GM19240 (cell line): ENCODE data around the gene USP17L26.
"Not testable (repeated sequence)": the region's sequence is repeated elsewhere in the genome, so short reads cannot be mapped to it uniquely, and the experiment has no call there.

ENCODE experiments used
- DNase-seq: peaks from one replicate; pipeline ENCODE4 v3.0.0; 2011; ENCODE audit warnings: low spot score; ENCODE audit not compliant: insufficient read length

Gene USP17L26, protein sequence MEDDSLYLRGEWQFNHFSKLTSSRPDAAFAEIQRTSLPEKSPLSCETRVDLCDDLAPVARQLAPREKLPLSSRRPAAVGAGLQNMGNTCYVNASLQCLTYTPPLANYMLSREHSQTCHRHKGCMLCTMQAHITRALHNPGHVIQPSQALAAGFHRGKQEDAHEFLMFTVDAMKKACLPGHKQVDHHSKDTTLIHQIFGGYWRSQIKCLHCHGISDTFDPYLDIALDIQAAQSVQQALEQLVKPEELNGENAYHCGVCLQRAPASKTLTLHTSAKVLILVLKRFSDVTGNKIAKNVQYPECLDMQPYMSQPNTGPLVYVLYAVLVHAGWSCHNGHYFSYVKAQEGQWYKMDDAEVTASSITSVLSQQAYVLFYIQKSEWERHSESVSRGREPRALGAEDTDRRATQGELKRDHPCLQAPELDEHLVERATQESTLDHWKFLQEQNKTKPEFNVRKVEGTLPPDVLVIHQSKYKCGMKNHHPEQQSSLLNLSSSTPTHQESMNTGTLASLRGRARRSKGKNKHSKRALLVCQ

DNA sequence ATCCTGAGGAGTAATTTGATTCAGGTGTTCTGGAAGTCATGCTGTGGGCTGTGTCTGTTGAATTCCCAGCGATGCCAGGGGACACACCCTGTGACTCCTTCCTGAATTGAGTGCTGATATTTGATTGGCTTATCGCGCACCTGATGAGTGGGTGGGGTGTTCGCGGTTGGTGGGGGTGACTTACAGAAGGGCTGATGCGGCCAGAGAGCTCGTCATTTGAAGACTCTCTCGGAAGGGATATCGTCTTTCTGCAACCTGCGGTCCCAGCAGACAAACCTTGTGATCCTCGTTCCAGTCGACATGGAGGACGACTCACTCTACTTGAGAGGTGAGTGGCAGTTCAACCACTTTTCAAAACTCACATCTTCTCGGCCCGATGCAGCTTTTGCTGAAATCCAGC lies at the start of gene USP17L26:
Gene USP17L26, plus strand, starts transcription at position 301 of the 400 bp plus-strand sequence. Its CDS starts 0 bp downstream, at position 301.
- DNase-seq: not testable (repeated sequence)

DNA sequence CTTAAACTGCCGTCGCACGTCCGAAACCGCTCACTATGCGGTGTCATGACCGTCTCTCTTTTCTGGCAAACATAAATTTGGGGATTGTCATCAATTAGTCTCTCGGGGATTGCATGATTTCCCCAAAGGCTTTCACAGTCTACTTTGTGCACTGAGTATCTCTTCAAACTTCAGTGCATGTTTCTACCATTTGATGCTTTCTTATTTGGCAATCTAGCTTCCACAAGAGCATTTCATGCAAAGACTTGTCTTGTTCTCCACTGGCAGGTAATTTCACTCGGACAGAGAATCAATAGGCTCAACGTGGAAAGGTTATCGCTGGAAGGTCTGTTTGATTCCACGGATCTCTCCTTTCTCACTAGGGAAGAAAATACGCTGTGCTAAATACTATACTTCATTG lies 10.3 kb upstream of the USP17L26 start:
- not testable (repeated sequence) for DNase-seq

DNA sequence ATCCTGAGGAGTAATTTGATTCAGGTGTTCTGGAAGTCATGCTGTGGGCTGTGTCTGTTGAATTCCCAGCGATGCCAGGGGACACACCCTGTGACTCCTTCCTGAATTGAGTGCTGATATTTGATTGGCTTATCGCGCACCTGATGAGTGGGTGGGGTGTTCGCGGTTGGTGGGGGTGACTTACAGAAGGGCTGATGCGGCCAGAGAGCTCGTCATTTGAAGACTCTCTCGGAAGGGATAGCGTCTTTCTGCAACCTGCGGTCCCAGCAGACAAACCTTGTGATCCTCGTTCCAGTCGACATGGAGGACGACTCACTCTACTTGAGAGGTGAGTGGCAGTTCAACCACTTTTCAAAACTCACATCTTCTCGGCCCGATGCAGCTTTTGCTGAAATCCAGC lies 9.6 kb upstream of the USP17L26 start, which contains the start of gene USP17L24:
Gene USP17L24, plus strand, starts transcription at position 301 of the 400 bp plus-strand sequence. Its CDS starts 0 bp downstream, at position 301.
- DNase-seq: not testable (repeated sequence)

DNA sequence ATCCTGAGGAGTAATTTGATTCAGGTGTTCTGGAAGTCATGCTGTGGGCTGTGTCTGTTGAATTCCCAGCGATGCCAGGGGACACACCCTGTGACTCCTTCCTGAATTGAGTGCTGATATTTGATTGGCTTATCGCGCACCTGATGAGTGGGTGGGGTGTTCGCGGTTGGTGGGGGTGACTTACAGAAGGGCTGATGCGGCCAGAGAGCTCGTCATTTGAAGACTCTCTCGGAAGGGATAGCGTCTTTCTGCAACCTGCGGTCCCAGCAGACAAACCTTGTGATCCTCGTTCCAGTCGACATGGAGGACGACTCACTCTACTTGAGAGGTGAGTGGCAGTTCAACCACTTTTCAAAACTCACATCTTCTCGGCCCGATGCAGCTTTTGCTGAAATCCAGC lies 4.8 kb upstream of the USP17L26 start, which contains the start of gene USP17L25:
Gene USP17L25, plus strand, starts transcription at position 301 of the 400 bp plus-strand sequence. Its CDS starts 0 bp downstream, at position 301.
- not testable (repeated sequence) for DNase-seq

DNA sequence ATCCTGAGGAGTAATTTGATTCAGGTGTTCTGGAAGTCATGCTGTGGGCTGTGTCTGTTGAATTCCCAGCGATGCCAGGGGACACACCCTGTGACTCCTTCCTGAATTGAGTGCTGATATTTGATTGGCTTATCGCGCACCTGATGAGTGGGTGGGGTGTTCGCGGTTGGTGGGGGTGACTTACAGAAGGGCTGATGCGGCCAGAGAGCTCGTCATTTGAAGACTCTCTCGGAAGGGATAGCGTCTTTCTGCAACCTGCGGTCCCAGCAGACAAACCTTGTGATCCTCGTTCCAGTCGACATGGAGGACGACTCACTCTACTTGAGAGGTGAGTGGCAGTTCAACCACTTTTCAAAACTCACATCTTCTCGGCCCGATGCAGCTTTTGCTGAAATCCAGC lies 4.6 kb downstream of the USP17L26 start, which contains the start of gene USP17L5:
Gene USP17L5, plus strand, starts transcription at position 301 of the 400 bp plus-strand sequence. Its CDS starts 0 bp downstream, at position 301.
- DNase-seq: not testable (repeated sequence)

DNA sequence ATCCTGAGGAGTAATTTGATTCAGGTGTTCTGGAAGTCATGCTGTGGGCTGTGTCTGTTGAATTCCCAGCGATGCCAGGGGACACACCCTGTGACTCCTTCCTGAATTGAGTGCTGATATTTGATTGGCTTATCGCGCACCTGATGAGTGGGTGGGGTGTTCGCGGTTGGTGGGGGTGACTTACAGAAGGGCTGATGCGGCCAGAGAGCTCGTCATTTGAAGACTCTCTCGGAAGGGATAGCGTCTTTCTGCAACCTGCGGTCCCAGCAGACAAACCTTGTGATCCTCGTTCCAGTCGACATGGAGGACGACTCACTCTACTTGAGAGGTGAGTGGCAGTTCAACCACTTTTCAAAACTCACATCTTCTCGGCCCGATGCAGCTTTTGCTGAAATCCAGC lies 9.4 kb downstream of the USP17L26 start, which contains the start of gene USP17L27:
Gene USP17L27, plus strand, starts transcription at position 301 of the 400 bp plus-strand sequence. Its CDS starts 0 bp downstream, at position 301.
- not testable (repeated sequence) for DNase-seq

DNA sequence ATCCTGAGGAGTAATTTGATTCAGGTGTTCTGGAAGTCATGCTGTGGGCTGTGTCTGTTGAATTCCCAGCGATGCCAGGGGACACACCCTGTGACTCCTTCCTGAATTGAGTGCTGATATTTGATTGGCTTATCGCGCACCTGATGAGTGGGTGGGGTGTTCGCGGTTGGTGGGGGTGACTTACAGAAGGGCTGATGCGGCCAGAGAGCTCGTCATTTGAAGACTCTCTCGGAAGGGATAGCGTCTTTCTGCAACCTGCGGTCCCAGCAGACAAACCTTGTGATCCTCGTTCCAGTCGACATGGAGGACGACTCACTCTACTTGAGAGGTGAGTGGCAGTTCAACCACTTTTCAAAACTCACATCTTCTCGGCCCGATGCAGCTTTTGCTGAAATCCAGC lies 14.1 kb downstream of the USP17L26 start, which contains the start of gene USP17L28:
Gene USP17L28, plus strand, starts transcription at position 301 of the 400 bp plus-strand sequence. Its CDS starts 0 bp downstream, at position 301.
- not testable (repeated sequence) for DNase-seq

DNA sequence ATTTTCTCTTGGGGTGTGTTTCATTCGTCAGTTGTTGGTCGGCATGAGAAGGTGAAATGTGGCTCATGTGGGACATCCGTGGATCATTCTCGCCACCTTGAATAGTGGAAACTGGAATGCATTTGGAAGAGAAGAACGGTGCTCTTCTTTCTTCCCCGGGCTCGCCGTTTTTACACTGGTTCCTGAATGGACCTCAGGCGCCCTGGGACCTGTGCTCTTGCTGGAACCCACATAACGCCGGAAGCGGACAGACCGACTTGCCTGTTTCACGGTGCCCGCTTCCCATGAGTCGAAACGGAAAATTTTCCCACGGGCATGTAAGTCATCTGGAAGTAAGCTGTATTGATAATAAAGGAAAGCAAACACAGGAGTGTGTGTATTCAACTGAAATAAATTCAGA lies 16.4 kb downstream of the USP17L26 start:
- not testable (repeated sequence) for DNase-seq

DNA sequence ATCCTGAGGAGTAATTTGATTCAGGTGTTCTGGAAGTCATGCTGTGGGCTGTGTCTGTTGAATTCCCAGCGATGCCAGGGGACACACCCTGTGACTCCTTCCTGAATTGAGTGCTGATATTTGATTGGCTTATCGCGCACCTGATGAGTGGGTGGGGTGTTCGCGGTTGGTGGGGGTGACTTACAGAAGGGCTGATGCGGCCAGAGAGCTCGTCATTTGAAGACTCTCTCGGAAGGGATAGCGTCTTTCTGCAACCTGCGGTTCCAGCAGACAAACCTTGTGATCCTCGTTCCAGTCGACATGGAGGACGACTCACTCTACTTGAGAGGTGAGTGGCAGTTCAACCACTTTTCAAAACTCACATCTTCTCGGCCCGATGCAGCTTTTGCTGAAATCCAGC lies 18.9 kb downstream of the USP17L26 start, which contains the start of gene USP17L29:
Gene USP17L29, plus strand, starts transcription at position 301 of the 400 bp plus-strand sequence. Its CDS starts 0 bp downstream, at position 301.
- not testable (repeated sequence) for DNase-seq

DNA sequence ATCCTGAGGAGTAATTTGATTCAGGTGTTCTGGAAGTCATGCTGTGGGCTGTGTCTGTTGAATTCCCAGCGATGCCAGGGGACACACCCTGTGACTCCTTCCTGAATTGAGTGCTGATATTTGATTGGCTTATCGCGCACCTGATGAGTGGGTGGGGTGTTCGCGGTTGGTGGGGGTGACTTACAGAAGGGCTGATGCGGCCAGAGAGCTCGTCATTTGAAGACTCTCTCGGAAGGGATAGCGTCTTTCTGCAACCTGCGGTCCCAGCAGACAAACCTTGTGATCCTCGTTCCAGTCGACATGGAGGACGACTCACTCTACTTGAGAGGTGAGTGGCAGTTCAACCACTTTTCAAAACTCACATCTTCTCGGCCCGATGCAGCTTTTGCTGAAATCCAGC lies 28.4 kb downstream of the USP17L26 start, which contains the start of gene USP17L30:
Gene USP17L30, plus strand, starts transcription at position 301 of the 400 bp plus-strand sequence. Its CDS starts 0 bp downstream, at position 301.
- DNase-seq: not testable (repeated sequence)

DNA sequence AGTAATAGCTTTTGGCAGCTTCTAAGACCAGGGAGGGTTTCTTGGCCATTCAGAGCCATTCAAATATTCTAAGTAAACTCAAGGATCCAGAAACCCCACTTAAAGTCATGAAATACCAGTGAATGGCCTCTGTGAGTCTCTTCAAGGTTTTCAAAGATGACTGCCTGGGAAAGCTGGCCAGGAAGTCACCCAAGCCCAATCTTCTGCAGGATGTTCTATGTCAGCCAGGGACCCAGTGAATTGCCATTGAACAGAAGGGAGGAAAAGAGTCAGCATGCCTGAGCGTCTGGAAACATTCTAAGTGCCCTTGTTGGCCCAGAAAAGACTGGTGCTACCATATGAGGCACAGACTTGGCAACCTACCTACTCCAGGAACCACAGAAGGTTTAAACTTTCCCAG lies 45.4 kb downstream of the USP17L26 start:
- DNase-seq: not testable (repeated sequence)

DNA sequence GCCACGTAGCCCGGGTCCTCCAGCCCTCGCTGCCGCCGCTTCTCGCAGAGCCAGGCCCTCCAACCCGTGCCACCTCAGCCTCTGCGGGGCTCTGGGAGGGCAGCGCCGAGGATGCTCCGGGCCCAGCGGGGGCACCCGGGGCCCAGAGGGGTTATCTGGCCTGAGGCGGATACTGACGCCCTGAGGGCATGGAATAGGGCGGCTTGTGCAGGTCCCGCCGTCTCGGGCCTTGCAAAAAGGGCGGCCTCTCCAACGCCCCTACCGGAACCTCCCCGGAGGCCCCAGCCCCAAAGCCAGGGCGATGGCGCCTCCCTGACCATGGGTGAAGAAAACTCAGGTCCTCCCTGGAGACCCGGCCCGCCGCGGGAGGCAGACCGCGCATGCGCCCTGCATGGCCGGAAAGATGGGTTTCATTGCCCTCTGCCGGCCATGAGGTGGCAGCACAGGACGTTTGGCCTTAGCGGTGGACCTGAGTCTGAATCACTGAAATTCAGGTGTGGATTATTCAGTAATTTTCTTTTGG lies 46.6 kb downstream of the USP17L26 start:
- not testable (repeated sequence) for DNase-seq

DNA sequence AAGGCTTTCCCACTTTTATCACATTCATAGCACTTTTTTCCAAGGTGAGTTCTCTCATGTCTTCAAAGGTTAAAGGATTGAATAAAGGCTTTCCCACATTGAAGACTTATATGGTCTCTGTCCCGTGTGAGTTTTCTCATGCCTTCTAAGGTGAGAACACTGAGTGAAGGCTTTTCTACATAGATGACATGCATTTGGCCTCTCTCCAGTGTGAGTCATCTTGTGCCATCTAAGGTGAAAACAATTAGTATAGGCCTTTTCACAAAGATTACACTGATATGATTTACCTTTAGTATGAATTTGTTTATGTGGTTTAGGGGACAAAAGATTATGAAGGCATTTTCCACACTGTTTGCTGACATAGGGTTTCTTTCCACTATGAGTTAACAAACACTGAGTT lies 49.7 kb downstream of the USP17L26 start:
- DNase-seq: no peak
